MM.1S (cell line): ENCODE results near the gene NCKAP5.

ENCODE experiments used
- DNase-seq: peaks from one replicate; pipeline ENCODE4 v3.0.0-alpha.2; 2015
- H2AFZ ChIP-seq: fragments of 300-600 bp; sonication (generic); 2 replicates; pipeline ENCODE4 v1.6.0; 2016; ENCODE audit warnings: antibody characterized with exemption, low read length
- H3F3A ChIP-seq: fragments of 300-600 bp; sonication (generic); 2 replicates; pipeline ENCODE4 v1.6.1; 2016; ENCODE audit warnings: mild to moderate bottlenecking, antibody characterized with exemption, low read length, moderate library complexity, mixed read lengths; ENCODE audit not compliant: insufficient read depth
- H3K27ac ChIP-seq: fragments of 300-600 bp; sonication (generic); 2 replicates; pipeline ENCODE4 v1.5.1; 2016; ENCODE audit warnings: mild to moderate bottlenecking, low read length
- H3K27me3 ChIP-seq: fragments of 300-600 bp; sonication (generic); replicated peaks from 2 replicates; pipeline ENCODE4 v1.6.0; 2016; ENCODE audit warnings: low read length; ENCODE audit not compliant: insufficient read depth
- H3K36me3 ChIP-seq: fragments of 300-600 bp; sonication (generic); replicated peaks from 2 replicates; pipeline ENCODE4 v1.6.1; 2016; ENCODE audit warnings: mild to moderate bottlenecking, low read length, mixed read lengths; ENCODE audit not compliant: insufficient read depth
- H3K4me1 ChIP-seq: fragments of 300-600 bp; sonication (generic); 2 replicates; pipeline ENCODE4 v1.6.1; 2016; ENCODE audit warnings: low read length, mixed read lengths
- H3K4me2 ChIP-seq: fragments of 300-600 bp; sonication (generic); 2 replicates; pipeline ENCODE4 v1.6.0; 2016; ENCODE audit warnings: low read depth, low read length
- H3K4me3 ChIP-seq: fragments of 300-600 bp; sonication (generic); 2 replicates; pipeline ENCODE4 v1.5.1; 2016; ENCODE audit warnings: low read length, mixed read lengths
- H3K79me2 ChIP-seq: fragments of 300-600 bp; sonication (generic); 2 replicates; pipeline ENCODE4 v1.6.1; 2016; ENCODE audit warnings: mixed run types, low read length, mixed read lengths
- H3K9ac ChIP-seq: fragments of 300-600 bp; sonication (generic); 2 replicates; pipeline ENCODE4 v1.6.1; 2016; ENCODE audit warnings: low read length, mixed read lengths
- H3K9me2 ChIP-seq: fragments of 300-600 bp; sonication (generic); replicated peaks from 2 replicates; pipeline ENCODE4 v1.6.1; 2016; ENCODE audit warnings: mild to moderate bottlenecking, low read length, mixed read lengths; ENCODE audit not compliant: insufficient read depth
- H3K9me3 ChIP-seq: fragments of 300-600 bp; sonication (generic); replicated peaks from 2 replicates; pipeline ENCODE4 v1.6.1; 2016; ENCODE audit warnings: mild to moderate bottlenecking, low read length, mixed read lengths; ENCODE audit not compliant: insufficient read depth
- H4K20me1 ChIP-seq: fragments of 300-600 bp; sonication (generic); 2 replicates; pipeline ENCODE4 v1.6.1; 2016; ENCODE audit warnings: mild to moderate bottlenecking, low read length, moderate library complexity, mixed read lengths; ENCODE audit not compliant: insufficient read depth
- CTCF ChIP-seq: fragments of 300-600 bp; sonication (generic); IDR thresholded peaks from 2 replicates; pipeline ENCODE4 v1.5.1; 2016; ENCODE audit warnings: antibody characterized with exemption, low read length, mixed read lengths
- EZH2 ChIP-seq: fragments of 300-600 bp; sonication (generic); optimal IDR thresholded peaks from 2 replicates; pipeline ENCODE3; 2017; ENCODE audit warnings: low read depth, mild to moderate bottlenecking, antibody characterized with exemption, low read length, mixed read lengths
- EZH2phosphoT487 ChIP-seq: fragments of 300-600 bp; sonication (generic); IDR thresholded peaks from 2 replicates; pipeline ENCODE4 v1.6.1; 2018; ENCODE audit warnings: antibody characterized with exemption, low read length

Gene NCKAP5

GRCh38 chr2:133194362-133194655, 374.0 kb downstream of the NCKAP5 start:
- Histone ChIP-seq H3K36me3 (no peaks in the 10 kb centered on the region), H3K4me2 (no peak overlapping the region), H3K79me2 (no peaks in the 10 kb centered on the region), H3K27ac (no peak overlapping the region), H3K9me2 (no peaks in the 10 kb centered on the region; the same call in 1 of the 2 replicates), H3K4me1 (no peaks in the 10 kb centered on the region), H3K4me3 (no peak overlapping the region), H2AFZ (no peak overlapping the region), H3K9me3 (no peaks in the 10 kb centered on the region), H3K27me3 (no peaks in the 10 kb centered on the region), H3F3A (no peaks in the 10 kb centered on the region), H4K20me1 (no peaks in the 10 kb centered on the region), H3K9ac (no peak overlapping the region)
- DNase-seq: no peak
- TF ChIP-seq CTCF (no peak), EZH2phosphoT487 (no peak), EZH2 (no peak)

- Histone ChIP-seq H3F3A (no peaks in the 10 kb centered on the region), H3K9me2 (no peaks in the 10 kb centered on the region; the same call in 1 of the 2 replicates), H3K4me2 (no peak overlapping the region), H3K9me3 (no peaks in the 10 kb centered on the region), H3K4me1 (no peaks in the 10 kb centered on the region), H3K9ac (no peak overlapping the region), H4K20me1 (no peaks in the 10 kb centered on the region), H3K4me3 (no peak overlapping the region), H3K27me3 (no peaks in the 10 kb centered on the region), H3K36me3 (no peaks in the 10 kb centered on the region), H3K79me2 (no peaks in the 10 kb centered on the region), H2AFZ (no peak overlapping the region), H3K27ac (no peak overlapping the region)
- no peak for DNase-seq
- no peak for TF ChIP-seq EZH2phosphoT487
- TF ChIP-seq EZH2: no peak
- TF ChIP-seq CTCF: no peak
These were observed 374.5 kb downstream of the NCKAP5 start for GRCh38 chr2:133193544-133194361.

- H3K9ac ChIP-seq: no peak overlapping the region
- no peaks in the 10 kb centered on the region for H3K36me3 ChIP-seq
- H3K27me3 ChIP-seq: no peaks in the 10 kb centered on the region
- H3K4me2 ChIP-seq: no peak overlapping the region
- no peaks in the 10 kb centered on the region for H3K4me1 ChIP-seq
- TF ChIP-seq EZH2: no peak
- no peak for TF ChIP-seq EZH2phosphoT487
- TF ChIP-seq CTCF: no peak
- H4K20me1 ChIP-seq: no peaks in the 10 kb centered on the region
- no peak overlapping the region for H3K27ac ChIP-seq
- H3K4me3 ChIP-seq: no peak overlapping the region
- no peaks in the 10 kb centered on the region for H3K9me3 ChIP-seq
- DNase-seq: no peak
- H3K9me2 ChIP-seq: no peaks in the 10 kb centered on the region
- H3K79me2 ChIP-seq: no peaks in the 10 kb centered on the region
- H2AFZ ChIP-seq: no peak overlapping the region
- H3F3A ChIP-seq: no peaks in the 10 kb centered on the region
These were observed 376.2 kb downstream of the NCKAP5 start for GRCh38 chr2:133192028-133192427.
